Measurements from ENCODE around the gene ESPN. TPM values are rescaled to one million over a fixed set of nuclear protein-coding genes. Genes with fewer than 3 reads are reported as not detected.

The ESPN gene
- total RNA-seq, 1 donor from 2014 or later = 0.36 TPM

GRCh38 chr1:6500544-6501278, 76.1 kb downstream of the ESPN start:
- no peak for DNase-seq (ENCODE audit: low spot score)
- TF ChIP-seq CTCF (IDR thresholded peaks at IDR 0.05; ENCODE audit: unreplicated experiment) = no peak
- peaks cover 23% of the 10 kb centered on the region for H3K27me3 Mint-ChIP-seq (ENCODE audit: unreplicated experiment)
- H3K4me1 Mint-ChIP-seq (ENCODE audit: unreplicated experiment) = peaks cover 2% of the 10 kb centered on the region
- no peaks in the 10 kb centered on the region for H3K9me3 Mint-ChIP-seq (ENCODE audit: unreplicated experiment)
- H3K36me3 Mint-ChIP-seq (ENCODE audit: low read depth, unreplicated experiment) = no peaks in the 10 kb centered on the region
- no peak overlapping the region for H3K4me3 Mint-ChIP-seq (ENCODE audit: unreplicated experiment)
- no peak overlapping the region for H3K27ac Mint-ChIP-seq (ENCODE audit: unreplicated experiment)

- H3K4me1 Mint-ChIP-seq (ENCODE audit: unreplicated experiment) = no peaks in the 10 kb centered on the region
- peaks cover 19% of the 10 kb centered on the region for H3K27me3 Mint-ChIP-seq (ENCODE audit: unreplicated experiment)
- H3K36me3 Mint-ChIP-seq (ENCODE audit: low read depth, unreplicated experiment) = no peaks in the 10 kb centered on the region
- no peak for TF ChIP-seq CTCF (IDR thresholded peaks at IDR 0.05; ENCODE audit: unreplicated experiment)
- H3K9me3 Mint-ChIP-seq (ENCODE audit: unreplicated experiment) = no peaks in the 10 kb centered on the region
- no peak overlapping the region for H3K4me3 Mint-ChIP-seq (ENCODE audit: unreplicated experiment)
- no peak for DNase-seq (ENCODE audit: low spot score)
- no peak overlapping the region for H3K27ac Mint-ChIP-seq (ENCODE audit: unreplicated experiment)
These were observed 76.8 kb downstream of the ESPN start for GRCh38 chr1:6501279-6501813.

GRCh38 chr1:6502000-6502891, 77.7 kb downstream of the ESPN start:
- Mint-ChIP-seq H3K36me3 (ENCODE audit: low read depth, unreplicated experiment) (no peaks in the 10 kb centered on the region), H3K27ac (ENCODE audit: unreplicated experiment) (no peak overlapping the region), H3K4me1 (ENCODE audit: unreplicated experiment) (no peaks in the 10 kb centered on the region), H3K27me3 (ENCODE audit: unreplicated experiment) (peaks cover 19% of the 10 kb centered on the region), H3K4me3 (ENCODE audit: unreplicated experiment) (no peak overlapping the region), H3K9me3 (ENCODE audit: unreplicated experiment) (no peaks in the 10 kb centered on the region)
- no peak for DNase-seq (ENCODE audit: low spot score)
- TF ChIP-seq CTCF (IDR thresholded peaks at IDR 0.05; ENCODE audit: unreplicated experiment) = no peak

GRCh38 chr1:6503884-6504602, 79.5 kb downstream of the ESPN start:
- Mint-ChIP-seq H3K27ac (ENCODE audit: unreplicated experiment) (no peak overlapping the region), H3K4me3 (ENCODE audit: unreplicated experiment) (no peak overlapping the region), H3K4me1 (ENCODE audit: unreplicated experiment) (no peaks in the 10 kb centered on the region), H3K9me3 (ENCODE audit: unreplicated experiment) (no peaks in the 10 kb centered on the region), H3K27me3 (ENCODE audit: unreplicated experiment) (peaks cover 12% of the 10 kb centered on the region), H3K36me3 (ENCODE audit: low read depth, unreplicated experiment) (no peaks in the 10 kb centered on the region)
- no peak for DNase-seq (ENCODE audit: low spot score)
- no peak for TF ChIP-seq CTCF (IDR thresholded peaks at IDR 0.05; ENCODE audit: unreplicated experiment)
